IMR-90 (cell line): Measurements from ENCODE around the gene CLCN4. TPM values are rescaled to one million over a fixed set of nuclear protein-coding genes. Genes with fewer than 3 reads are reported as not detected.

Experiments
- ATAC-seq: fragments of 200-7000 bp; cut with Tn5 transposase; 2 replicates; pipeline ENCODE4 v1.9.1; 2020; ENCODE audit warnings: low read depth, mild to moderate bottlenecking, moderate library complexity
- BruUV-seq: library from RNA; stranded (reverse); fragments of 400-500 nt; replicated peaks from 2 replicates; lab custom pipeline; 2021; lab: Mats Ljungman, UMichigan
- CTCF ChIA-PET: fragments of 300-600 bp; formaldehyde crosslinking; extraction: SDS; loops from one replicate; lab custom pipeline; 2021; ENCODE audit warnings: antibody characterized with exemption; lab: Yijun Ruan, JAX
- POLR2A ChIA-PET: fragments of 300-600 bp; sonication (Branson Sonifier 250); formaldehyde crosslinking; loops from one replicate; lab custom pipeline; 2022; ENCODE audit warnings: antibody characterized with exemption; ENCODE audit not compliant: unreplicated experiment; lab: Charles Lee
- DNase-seq: peaks from one replicate; pipeline ENCODE4 v3.0.0; 2013
- H2AFZ ChIP-seq: replicated peaks from 2 replicates; pipeline ENCODE3; 2013; ENCODE audit warnings: low read length, mild to moderate bottlenecking; ENCODE audit not compliant: poor library complexity
- H2AK5ac ChIP-seq: 2 replicates; pipeline ENCODE4 v1.6.1; 2013; ENCODE audit warnings: low read depth, low read length, inconsistent platforms
- H2AK9ac ChIP-seq: replicated peaks from 2 replicates; pipeline ENCODE3; 2013; ENCODE audit warnings: mild to moderate bottlenecking, low read depth, low read length, moderate library complexity; ENCODE audit not compliant: poor library complexity
- H2BK120ac ChIP-seq: 2 replicates; pipeline ENCODE4 v1.6.1; 2013; ENCODE audit warnings: low read depth, low read length, inconsistent platforms
- H2BK15ac ChIP-seq: 3 replicates; pipeline ENCODE4 v1.6.1; 2013; ENCODE audit warnings: low read depth, low read length, inconsistent platforms
- H2BK20ac ChIP-seq: 2 replicates; pipeline ENCODE4 v1.6.1; 2013; ENCODE audit warnings: low read depth, mild to moderate bottlenecking, inconsistent platforms, low read length, moderate library complexity
- H2BK5ac ChIP-seq: 2 replicates; pipeline ENCODE4 v1.6.1; 2013; ENCODE audit warnings: mild to moderate bottlenecking, low read depth, low read length, inconsistent platforms; ENCODE audit not compliant: poor library complexity, severe bottlenecking
- H3K14ac ChIP-seq: replicated peaks from 2 replicates; pipeline ENCODE4 v1.6.1; 2013; ENCODE audit warnings: low read depth, low read length, inconsistent platforms
- H3K18ac ChIP-seq: 2 replicates; pipeline ENCODE4 v1.6.1; 2013; ENCODE audit warnings: low read depth, low read length, control low read depth
- H3K23ac ChIP-seq: 2 replicates; pipeline ENCODE4 v1.6.1; 2013; ENCODE audit warnings: low read depth, low read length, inconsistent platforms
- H3K27ac ChIP-seq: 2 replicates; pipeline ENCODE4 v1.5.1; 2013; ENCODE audit warnings: mild to moderate bottlenecking, control low read depth, low read length; ENCODE audit not compliant: insufficient read depth
- H3K27me3 ChIP-seq: 2 replicates; pipeline ENCODE4 v1.6.1; 2013; ENCODE audit warnings: low read length; ENCODE audit not compliant: control insufficient read depth, insufficient read depth
- H3K36me3 ChIP-seq: 2 replicates; pipeline ENCODE4 v1.6.1; 2013; ENCODE audit warnings: low read length, mixed read lengths; ENCODE audit not compliant: control insufficient read depth, insufficient read depth
- H3K4ac ChIP-seq: 2 replicates; pipeline ENCODE4 v1.6.1; 2013; ENCODE audit warnings: low read depth, low read length, inconsistent platforms
- H3K4me1 ChIP-seq: 2 replicates; pipeline ENCODE4 v1.6.1; 2013; ENCODE audit warnings: low read length, mixed read lengths; ENCODE audit not compliant: control insufficient read depth, insufficient read depth
- H3K4me2 ChIP-seq: 2 replicates; pipeline ENCODE4 v1.6.1; 2013; ENCODE audit warnings: low read depth, mild to moderate bottlenecking, control low read depth, low read length, moderate library complexity
- H3K4me3 ChIP-seq: 2 replicates; pipeline ENCODE4 v1.5.1; 2013; ENCODE audit warnings: low read depth, mild to moderate bottlenecking, control low read depth, low read length, moderate library complexity; ENCODE audit not compliant: insufficient read depth
- H3K56ac ChIP-seq: 2 replicates; pipeline ENCODE4 v1.6.1; 2013; ENCODE audit warnings: low read length, inconsistent platforms; ENCODE audit not compliant: insufficient read depth; ENCODE audit errors: extremely low read depth
- H3K79me1 ChIP-seq, 2 experiments: 2 replicates each; pipeline ENCODE4 v1.6.1; 2013; ENCODE audit warnings: low read length in 2 of 2, inconsistent platforms in 1 of 2, low read depth in 1 of 2
- H3K9ac ChIP-seq: 2 replicates; pipeline ENCODE4 v1.6.1; 2013; ENCODE audit warnings: low read depth, low read length, control low read depth
- H3K9me1 ChIP-seq: 2 replicates; pipeline ENCODE4 v1.6.1; 2013; ENCODE audit warnings: low read length, inconsistent platforms; ENCODE audit not compliant: insufficient read depth
- H3K9me3 ChIP-seq: 2 replicates; pipeline ENCODE4 v1.6.1; 2013; ENCODE audit warnings: low read length; ENCODE audit not compliant: control insufficient read depth, insufficient read depth
- H4K20me1 ChIP-seq: 2 replicates; pipeline ENCODE4 v1.6.1; 2013; ENCODE audit warnings: low read length, inconsistent platforms; ENCODE audit not compliant: insufficient read depth
- H4K5ac ChIP-seq: 2 replicates; pipeline ENCODE4 v1.6.1; 2013; ENCODE audit warnings: mild to moderate bottlenecking, low read depth, low read length, control low read depth
- H4K8ac ChIP-seq, 2 experiments: 2 replicates each; pipeline ENCODE4 v1.6.1; 2013; ENCODE audit warnings: low read depth in 2 of 2, low read length in 2 of 2, control low read depth in 1 of 2, inconsistent platforms in 1 of 2
- H4K91ac ChIP-seq: 2 replicates; pipeline ENCODE4 v1.6.1; 2013; ENCODE audit warnings: low read depth, low read length, inconsistent platforms; ENCODE audit not compliant: insufficient read depth
- CEBPB ChIP-seq: IDR thresholded peaks from 2 replicates; pipeline ENCODE4 v1.6.1; 2012; ENCODE audit warnings: low read depth, low read length, improper control_type of control experiment
- MAFK ChIP-seq: IDR thresholded peaks from 2 replicates; pipeline ENCODE4 v1.6.1; 2012; ENCODE audit warnings: low read depth, low read length, improper control_type of control experiment
- NFE2L2 ChIP-seq: fragments of 150-350 bp; IDR thresholded peaks from 2 replicates; pipeline ENCODE4 v1.6.1; 2016; ENCODE audit warnings: low read depth, mild to moderate bottlenecking, low read length
- RAD21 ChIP-seq: IDR thresholded peaks from 2 replicates; pipeline ENCODE4 v1.6.1; 2012; ENCODE audit warnings: low read length, improper control_type of control experiment
- WGBS, 2 experiments: methylation state at CpG; one replicate each; pipeline versions ENCODE4 v1.1.5 to v1.1.7; 2013; ENCODE audit warnings: missing lambda C conversion rate in 2 of 2; ENCODE audit not compliant: insufficient read length in 1 of 2; ENCODE audit errors: extremely low coverage in 2 of 2; 5-methylcytosine and 5-hydroxymethylcytosine counted together
- dilution Hi-C: fragments of 300-500 bp; cut with HindIII; formaldehyde crosslinking; loops from one replicate; pipeline ENCODE4 v1.14.3; 2018; ENCODE audit warnings: low sequenced_read_pairs; ENCODE audit not compliant: unreplicated experiment
- in situ Hi-C: fragments of 300-500 bp; cut with MboI; formaldehyde crosslinking; loops from 3 replicates; pipeline ENCODE4 v1.14.3; 2019; ENCODE audit warnings: low sequenced_read_pairs, inconsistent platforms, mixed read lengths
- intact Hi-C: fragments of 100-400 bp; cut with micrococcal nuclease; formaldehyde crosslinking; loops from 2 replicates; pipeline ENCODE4 v1.10.0; 2022
- polyA plus RNA-seq, 3 experiments: library from polyadenylated mRNA; depleted of rRNA; stranded (reverse); fragments of >200 nt; gene quantifications; 2 replicates each; pipeline ENCODE4 v1.2.3, GENCODE V29; 2012; ENCODE audit warnings: low replicate concordance in 1 of 3
- total RNA-seq: library from RNA; depleted of rRNA; stranded (reverse); fragments of >200 nt; gene quantifications from 2 replicates; pipeline ENCODE4 v1.2.3, GENCODE V29; 2012

CLCN4 gene
- total and polyA plus RNA-seq, 2 of the 4 experiments (the other 2 are of a cell fraction) = 2.2 to 4.5 TPM

- Histone ChIP-seq H2BK5ac (no peak overlapping the region), H3K79me1 (no peaks in the 10 kb centered on the region), H4K20me1 (no peaks in the 10 kb centered on the region), H3K4me3 (no peak overlapping the region), H3K23ac (no peak overlapping the region), H3K4ac (no peak overlapping the region), H3K9ac (no peak overlapping the region), H2AFZ (no peak overlapping the region), H3K4me1 (peaks cover 5% of the 10 kb centered on the region), H4K8ac (no peak overlapping the region), H3K4me2 (no peak overlapping the region), H3K27me3 (no peaks in the 10 kb centered on the region), H2BK120ac (no peak overlapping the region), H4K5ac (no peak overlapping the region), H2AK9ac (no peak overlapping the region), H3K27ac (no peak overlapping the region), H3K9me3 (no peaks in the 10 kb centered on the region), H3K56ac (no peak overlapping the region), H3K14ac (no peak overlapping the region), H3K36me3 (no peaks in the 10 kb centered on the region), H2AK5ac (no peak overlapping the region), H2BK20ac (no peak overlapping the region), H2BK15ac (no peak overlapping the region), H3K18ac (peak overlapping the region; percentile 32; the same call in 1 of the 2 replicates), H4K91ac (no peak overlapping the region), H3K9me1 (no peaks in the 10 kb centered on the region)
- ATAC-seq (no peak), DNase-seq (no peak)
- 87% methylated on average over 3 of the region's 18 CpGs; no CpG with 5 or more reads in 1 of the 2 experiments for WGBS, 2 experiments
- dilution Hi-C loops = loop anchor here (25.0 kb wide), 1 partner anchor 940 kb away; no protein-coding TSS in a partner anchor
- no TSS peak for BruUV-seq
- no peak for TF ChIP-seq RAD21
- no peak for TF ChIP-seq CEBPB
- no peak for TF ChIP-seq NFE2L2
- TF ChIP-seq MAFK = no peak
- ChIA-PET POLR2A (no interaction called here), CTCF (interaction anchor here (1.1 kb wide), 1 partner anchor 8 kb away, joined by 3 read pairs; no protein-coding TSS in a partner anchor)
- in situ Hi-C loops = loop anchor here (10.0 to 25.0 kb wide), 2 partner anchors 417 to 1565 kb away; partner anchors contain the start of gene MSL3
- intact Hi-C loops = loop anchor here (10.0 kb wide), 1 partner anchor 247 kb away; no protein-coding TSS in a partner anchor
Observed at GRCh38 chrX:10197279-10198210, 40.8 kb downstream of the CLCN4 start.
